GM12864 (cell line): ENCODE results near the gene CDS1.
"Not testable (repeated sequence)": the region's sequence is repeated elsewhere in the genome, so short reads cannot be mapped to it uniquely, and the experiment has no call there.

Experiments
- DNase-seq: peaks from one replicate; pipeline ENCODE4 v3.0.0-alpha.2; 2011; ENCODE audit warnings: low read depth
- H3K4me3 ChIP-seq: 2 replicates; pipeline ENCODE4 v1.5.1; 2011; ENCODE audit warnings: mild to moderate bottlenecking, low read depth, low read length, control low read depth
- CTCF ChIP-seq: IDR thresholded peaks from 2 replicates; pipeline ENCODE4 v1.5.1; 2011; ENCODE audit warnings: low read depth, mild to moderate bottlenecking, moderate library complexity, low read length, control low read depth, inconsistent platforms; ENCODE audit errors: missing control alignments

CDS1 gene

GRCh38 chr4:84648178-84648577 is 65.3 kb downstream of the CDS1 start:
- DNase-seq = no peak
- H3K4me3 ChIP-seq = no peak overlapping the region
- TF ChIP-seq CTCF = no peak

GRCh38 chr4:84648863-84649647 is 66.1 kb downstream of the CDS1 start:
- no peak overlapping the region for H3K4me3 ChIP-seq
- no peak for TF ChIP-seq CTCF
- no peak for DNase-seq

GRCh38 chr4:84651499-84651898 is 68.6 kb downstream of the CDS1 start:
- no peak for TF ChIP-seq CTCF
- no peak for DNase-seq
- no peak overlapping the region for H3K4me3 ChIP-seq

GRCh38 chr4:84652478-84652877 is 69.6 kb downstream of the CDS1 start:
- DNase-seq = no peak
- no peak for TF ChIP-seq CTCF
- H3K4me3 ChIP-seq = no peak overlapping the region

- no peak overlapping the region for H3K4me3 ChIP-seq
- TF ChIP-seq CTCF = no peak
- DNase-seq = no peak
These were observed 77.7 kb downstream of the CDS1 start for GRCh38 chr4:84660606-84661005.

GRCh38 chr4:84661191-84661939 is 78.4 kb downstream of the CDS1 start:
- no peak for TF ChIP-seq CTCF
- DNase-seq = no peak
- no peak overlapping the region for H3K4me3 ChIP-seq

- H3K4me3 ChIP-seq, DNase-seq: not testable (repeated sequence)
These were observed 81.8 kb downstream of the CDS1 start for GRCh38 chr4:84664767-84665166.
